Mucosa of stomach (tissue), 1 donor: ENCODE results near the gene ALK.

Experiments used
- H3K27me3 ChIP-seq: one replicate; pipeline ENCODE4 v1.7.0; 2013; ENCODE audit warnings: mild to moderate bottlenecking, low read length; ENCODE audit not compliant: control insufficient read depth, insufficient read depth
- H3K36me3 ChIP-seq: one replicate; pipeline ENCODE4 v1.7.0; 2013; ENCODE audit warnings: low read length; ENCODE audit not compliant: control insufficient read depth, insufficient read depth
- H3K4me1 ChIP-seq: one replicate; pipeline ENCODE4 v1.7.0; 2013; ENCODE audit warnings: mild to moderate bottlenecking, low read length; ENCODE audit not compliant: control insufficient read depth, insufficient read depth
- H3K4me3 ChIP-seq: one replicate; pipeline ENCODE4 v1.7.0; 2013; ENCODE audit warnings: low read length
- H3K9ac ChIP-seq: one replicate; pipeline ENCODE4 v1.7.0; 2013; ENCODE audit warnings: mild to moderate bottlenecking, low read length, moderate library complexity
- H3K9me3 ChIP-seq: one replicate; pipeline ENCODE4 v1.7.0; 2013; ENCODE audit warnings: mild to moderate bottlenecking, low read length, moderate library complexity; ENCODE audit not compliant: control insufficient read depth
- donor health status: Pancreatic carcinoma.

The ALK gene

GRCh38 chr2:29478641-29479040 lies 442.7 kb downstream of the ALK start:
- no peak overlapping the region for H3K9ac ChIP-seq
- no peaks in the 10 kb centered on the region for H3K4me1 ChIP-seq
- no peaks in the 10 kb centered on the region for H3K27me3 ChIP-seq
- no peaks in the 10 kb centered on the region for H3K36me3 ChIP-seq
- no peaks in the 10 kb centered on the region for H3K9me3 ChIP-seq
- H3K4me3 ChIP-seq: no peak overlapping the region

GRCh38 chr2:29477186-29477585 lies 444.2 kb downstream of the ALK start:
- H3K9me3 ChIP-seq: no peaks in the 10 kb centered on the region
- H3K4me3 ChIP-seq: no peak overlapping the region
- H3K4me1 ChIP-seq: no peaks in the 10 kb centered on the region
- no peaks in the 10 kb centered on the region for H3K27me3 ChIP-seq
- no peak overlapping the region for H3K9ac ChIP-seq
- H3K36me3 ChIP-seq: no peaks in the 10 kb centered on the region

GRCh38 chr2:29475499-29475898 lies 445.9 kb downstream of the ALK start:
- no peak overlapping the region for H3K9ac ChIP-seq
- H3K27me3 ChIP-seq: no peaks in the 10 kb centered on the region
- no peaks in the 10 kb centered on the region for H3K4me1 ChIP-seq
- H3K36me3 ChIP-seq: no peaks in the 10 kb centered on the region
- H3K4me3 ChIP-seq: no peak overlapping the region
- H3K9me3 ChIP-seq: no peaks in the 10 kb centered on the region

GRCh38 chr2:29469961-29470360 lies 451.4 kb downstream of the ALK start:
- Histone ChIP-seq H3K4me1 (no peaks in the 10 kb centered on the region), H3K4me3 (no peak overlapping the region), H3K9me3 (no peaks in the 10 kb centered on the region), H3K36me3 (no peaks in the 10 kb centered on the region), H3K9ac (no peak overlapping the region), H3K27me3 (no peaks in the 10 kb centered on the region)

GRCh38 chr2:29469516-29469915 lies 451.9 kb downstream of the ALK start:
- no peak overlapping the region for H3K9ac ChIP-seq
- no peaks in the 10 kb centered on the region for H3K36me3 ChIP-seq
- H3K4me1 ChIP-seq: no peaks in the 10 kb centered on the region
- no peaks in the 10 kb centered on the region for H3K9me3 ChIP-seq
- no peaks in the 10 kb centered on the region for H3K27me3 ChIP-seq
- no peak overlapping the region for H3K4me3 ChIP-seq

- Histone ChIP-seq H3K4me1 (no peaks in the 10 kb centered on the region), H3K4me3 (no peak overlapping the region), H3K27me3 (no peaks in the 10 kb centered on the region), H3K9ac (no peak overlapping the region), H3K36me3 (no peaks in the 10 kb centered on the region), H3K9me3 (no peaks in the 10 kb centered on the region)
Measured at GRCh38 chr2:29463181-29463900, 458.0 kb downstream of the ALK start.

- no peaks in the 10 kb centered on the region for H3K4me1 ChIP-seq
- no peak overlapping the region for H3K4me3 ChIP-seq
- no peaks in the 10 kb centered on the region for H3K9me3 ChIP-seq
- no peaks in the 10 kb centered on the region for H3K27me3 ChIP-seq
- no peaks in the 10 kb centered on the region for H3K36me3 ChIP-seq
- H3K9ac ChIP-seq: no peak overlapping the region
Measured at GRCh38 chr2:29462293-29462692, 459.1 kb downstream of the ALK start.

GRCh38 chr2:29460190-29460589 lies 461.2 kb downstream of the ALK start:
- H3K4me3 ChIP-seq: no peak overlapping the region
- H3K4me1 ChIP-seq: no peaks in the 10 kb centered on the region
- no peaks in the 10 kb centered on the region for H3K27me3 ChIP-seq
- no peaks in the 10 kb centered on the region for H3K36me3 ChIP-seq
- no peaks in the 10 kb centered on the region for H3K9me3 ChIP-seq
- H3K9ac ChIP-seq: no peak overlapping the region

GRCh38 chr2:29459445-29460179 lies 461.8 kb downstream of the ALK start:
- Histone ChIP-seq H3K36me3 (no peaks in the 10 kb centered on the region), H3K4me1 (no peaks in the 10 kb centered on the region), H3K9me3 (no peaks in the 10 kb centered on the region), H3K4me3 (no peak overlapping the region), H3K9ac (no peak overlapping the region), H3K27me3 (no peaks in the 10 kb centered on the region)

GRCh38 chr2:29456429-29456828 lies 465.0 kb downstream of the ALK start:
- no peaks in the 10 kb centered on the region for H3K27me3 ChIP-seq
- H3K9ac ChIP-seq: no peak overlapping the region
- no peak overlapping the region for H3K4me3 ChIP-seq
- H3K9me3 ChIP-seq: no peaks in the 10 kb centered on the region
- no peaks in the 10 kb centered on the region for H3K36me3 ChIP-seq
- no peaks in the 10 kb centered on the region for H3K4me1 ChIP-seq

- Histone ChIP-seq H3K4me3 (no peak overlapping the region), H3K9ac (no peak overlapping the region), H3K36me3 (no peaks in the 10 kb centered on the region), H3K9me3 (no peaks in the 10 kb centered on the region), H3K27me3 (no peaks in the 10 kb centered on the region), H3K4me1 (no peaks in the 10 kb centered on the region)
Measured at GRCh38 chr2:29455200-29455860, 466.1 kb downstream of the ALK start.

GRCh38 chr2:29452036-29452435 lies 469.4 kb downstream of the ALK start:
- no peak overlapping the region for H3K4me3 ChIP-seq

More at GRCh38 chr2:29452036-29452435, 469.4 kb downstream of the ALK start:
- H3K9ac ChIP-seq: no peak overlapping the region
- H3K9me3 ChIP-seq: no peaks in the 10 kb centered on the region
- H3K27me3 ChIP-seq: no peaks in the 10 kb centered on the region
- no peaks in the 10 kb centered on the region for H3K36me3 ChIP-seq
- no peaks in the 10 kb centered on the region for H3K4me1 ChIP-seq
